Panc1 (cell line): Measurements from ENCODE around the gene BUB3.

Source experiments
- POLR2AphosphoS5 ChIP-seq: IDR thresholded peaks from 2 replicates; pipeline ENCODE4 v1.6.1; 2012; ENCODE audit warnings: mild to moderate bottlenecking, low read depth, low read length, moderate library complexity
- REST ChIP-seq, 2 experiments: IDR thresholded peaks; 2 replicates each; pipeline ENCODE4 v1.6.1; 2011 to 2012; ENCODE audit warnings: low read depth in 2 of 2, control low read depth in 1 of 2, low read length in 1 of 2, mild to moderate bottlenecking in 1 of 2, moderate library complexity in 1 of 2; ENCODE audit not compliant: insufficient read depth in 1 of 2
- TF ChIP-seq, protein P1 (sequence below): fragments of 450-650 bp; IDR thresholded peaks from 2 replicates; pipeline ENCODE4 v1.5.1; 2017; ENCODE audit warnings: mild to moderate bottlenecking

- TF ChIP-seq, protein P1, sequence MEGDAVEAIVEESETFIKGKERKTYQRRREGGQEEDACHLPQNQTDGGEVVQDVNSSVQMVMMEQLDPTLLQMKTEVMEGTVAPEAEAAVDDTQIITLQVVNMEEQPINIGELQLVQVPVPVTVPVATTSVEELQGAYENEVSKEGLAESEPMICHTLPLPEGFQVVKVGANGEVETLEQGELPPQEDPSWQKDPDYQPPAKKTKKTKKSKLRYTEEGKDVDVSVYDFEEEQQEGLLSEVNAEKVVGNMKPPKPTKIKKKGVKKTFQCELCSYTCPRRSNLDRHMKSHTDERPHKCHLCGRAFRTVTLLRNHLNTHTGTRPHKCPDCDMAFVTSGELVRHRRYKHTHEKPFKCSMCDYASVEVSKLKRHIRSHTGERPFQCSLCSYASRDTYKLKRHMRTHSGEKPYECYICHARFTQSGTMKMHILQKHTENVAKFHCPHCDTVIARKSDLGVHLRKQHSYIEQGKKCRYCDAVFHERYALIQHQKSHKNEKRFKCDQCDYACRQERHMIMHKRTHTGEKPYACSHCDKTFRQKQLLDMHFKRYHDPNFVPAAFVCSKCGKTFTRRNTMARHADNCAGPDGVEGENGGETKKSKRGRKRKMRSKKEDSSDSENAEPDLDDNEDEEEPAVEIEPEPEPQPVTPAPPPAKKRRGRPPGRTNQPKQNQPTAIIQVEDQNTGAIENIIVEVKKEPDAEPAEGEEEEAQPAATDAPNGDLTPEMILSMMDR: no peak
- TF ChIP-seq REST (IDR thresholded peaks at IDR 0.05; ENCODE audit: insufficient read depth in 1 of 2, low read depth in 2 of 2, low read length in 1 of 2) (no peak), POLR2AphosphoS5 (no peak)
Measured at GRCh38 chr10:123136221-123136805, 17.9 kb upstream of the BUB3 start.
